Measurements from ENCODE around the gene PER1. TPM values are rescaled to one million over a fixed set of nuclear protein-coding genes. Genes with fewer than 3 reads are reported as not detected.

Gene PER1
- total and polyA plus RNA-seq, 9 of the 15 experiments (the other 6 are each of a cell fraction or from before 2014, with no cell fraction given) = 0.13 to 26.0 (median 3.4) TPM

GRCh38 chr17:8192070-8192815 is 40.0 kb upstream of the PER1 start (continued):
- TF ChIP-seq CREB3L1 (IDR thresholded peaks at IDR 0.05; ENCODE audit: borderline replicate concordance, low read depth) (no peak), OTX1 (CRISPR knock-in tag; IDR thresholded peaks at IDR 0.05) (no peak), USF2 (CRISPR knock-in tag; IDR thresholded peaks at IDR 0.05) (peak; percentile 99), PKNOX1 (IDR thresholded peaks at IDR 0.05) (peak; percentile 80), ARID4B (CRISPR knock-in tag; IDR thresholded peaks at IDR 0.05) (no peak), PATZ1 (CRISPR knock-in tag; IDR thresholded peaks at IDR 0.05; ENCODE audit: borderline replicate concordance) (no peak), HES1 (IDR thresholded peaks at IDR 0.05; ENCODE audit: low read depth) (no peak), ZNF75A (CRISPR knock-in tag; IDR thresholded peaks at IDR 0.05) (no peak), XRCC5 (IDR thresholded peaks at IDR 0.05; ENCODE audit: low read depth, low read length) (no peak), FOSL1 (tag; conservative IDR thresholded peaks at IDR 0.05) (no peak), BRD9 (IDR thresholded peaks at IDR 0.05; ENCODE audit: low read depth, partially characterized antibody) (peak; percentile 74), ELK3 (CRISPR knock-in tag; IDR thresholded peaks at IDR 0.05) (no peak), RFX1 (IDR thresholded peaks at IDR 0.05) (no peak)

All from K562 (cell line).